CD4-positive, alpha-beta T cell (primary cell): Measurements from ENCODE around the gene HABP2. TPM values are rescaled to one million over a fixed set of nuclear protein-coding genes. Genes with fewer than 3 reads are reported as not detected.

Source experiments
- ATAC-seq: fragments of 200-7000 bp; cut with Tn5 transposase; one replicate; pipeline ENCODE4 v1.10.0; 2022; ENCODE audit warnings: mild to moderate bottlenecking; ENCODE audit not compliant: poor library complexity
- CTCF ChIA-PET: fragments of 350-600 bp; sonication (Branson Sonifier 250); formaldehyde crosslinking; loops from one replicate; lab custom pipeline; 2021; ENCODE audit warnings: antibody characterized with exemption, inconsistent platforms; lab: Charles Lee
- POLR2A ChIA-PET: fragments of 350-600 bp; sonication (Branson Sonifier 250); formaldehyde crosslinking; loops from one replicate; lab custom pipeline; 2021; ENCODE audit warnings: antibody characterized with exemption, inconsistent platforms; lab: Charles Lee
- DNase-seq, 14 experiments: peaks; one replicate each; pipeline ENCODE4 v3.0.0-alpha.2; 2013 to 2020; ENCODE audit warnings: mixed read lengths in 2 of 14
- H3K27ac ChIP-seq, 2 donors: one replicate each; pipeline versions ENCODE4 v1.5.1 to v1.7.0; 2013; ENCODE audit warnings: low read length in 2 of 2, low read depth in 1 of 2, mild to moderate bottlenecking in 1 of 2
- H3K27me3 ChIP-seq, 2 experiments: 1 replicate in 1 of 2; 2 replicates in 1 of 2; pipeline versions ENCODE4 v1.6.1 to v1.7.0; 2013; ENCODE audit warnings: low read length in 2 of 2, control low read depth in 1 of 2, mild to moderate bottlenecking in 1 of 2, moderate library complexity in 1 of 2; ENCODE audit not compliant: insufficient read depth in 2 of 2, control insufficient read depth in 1 of 2
- H3K36me3 ChIP-seq: one replicate; pipeline ENCODE4 v1.6.1; 2013; ENCODE audit warnings: low read length, control low read depth; ENCODE audit not compliant: insufficient read depth
- H3K4me1 ChIP-seq: one replicate; pipeline ENCODE4 v1.6.1; 2013; ENCODE audit warnings: low read length, control low read depth; ENCODE audit not compliant: insufficient read depth
- H3K4me3 ChIP-seq: one replicate; pipeline ENCODE4 v1.5.1; 2013; ENCODE audit warnings: mild to moderate bottlenecking, low read length, moderate library complexity
- H3K9me3 ChIP-seq, 2 experiments: 1 replicate in 1 of 2; 2 replicates in 1 of 2; pipeline versions ENCODE4 v1.6.1 to v1.7.0; 2013; ENCODE audit warnings: low read length in 2 of 2, mild to moderate bottlenecking in 2 of 2, control low read depth in 1 of 2, moderate library complexity in 1 of 2; ENCODE audit not compliant: control insufficient read depth in 1 of 2, insufficient read depth in 1 of 2
- H3K27ac Mint-ChIP-seq: one replicate; pipeline ENCODE4 v1.8.0; 2020; ENCODE audit warnings: mixed read lengths
- H3K27me3 Mint-ChIP-seq: one replicate; pipeline ENCODE4 v1.8.0; 2021; ENCODE audit warnings: mixed read lengths
- H3K36me3 Mint-ChIP-seq: one replicate; pipeline ENCODE4 v1.8.0; 2021; ENCODE audit warnings: low read depth, mixed read lengths
- H3K4me1 Mint-ChIP-seq: one replicate; pipeline ENCODE4 v1.8.0; 2021; ENCODE audit warnings: low read depth, mixed read lengths
- H3K4me3 Mint-ChIP-seq: one replicate; pipeline ENCODE4 v1.8.0; 2020; ENCODE audit warnings: mild to moderate bottlenecking, mixed read lengths
- H3K9me3 Mint-ChIP-seq: one replicate; pipeline ENCODE4 v1.8.0; 2020; ENCODE audit warnings: mixed read lengths
- intact Hi-C, 2 experiments: fragments of 100-400 bp; cut with DNase I in 1 of 2; cut with micrococcal nuclease in 1 of 2; formaldehyde crosslinking; loops; one replicate each; pipeline versions ENCODE4 v1.15.1 to v1.9.0; 2023 to 2025; cut with DNase I, micrococcal nuclease
- total RNA-seq, 174 experiments: library from RNA in 2 of 174; stranded (reverse) in 2 of 174; gene quantifications; one replicate each; pipeline ENCODE4 v1.2.3 and lab custom pipeline; 2021 to 2026
- TF ChIP-seq, protein P1 (sequence below): fragments of 200-600 bp; IDR thresholded peaks from one replicate; pipeline ENCODE4 v1.8.0; 2022; ENCODE audit warnings: antibody characterized with exemption, mild to moderate bottlenecking

The HABP2 gene
- total RNA-seq, 2 experiments from 2014 or later = not detected

DNA sequence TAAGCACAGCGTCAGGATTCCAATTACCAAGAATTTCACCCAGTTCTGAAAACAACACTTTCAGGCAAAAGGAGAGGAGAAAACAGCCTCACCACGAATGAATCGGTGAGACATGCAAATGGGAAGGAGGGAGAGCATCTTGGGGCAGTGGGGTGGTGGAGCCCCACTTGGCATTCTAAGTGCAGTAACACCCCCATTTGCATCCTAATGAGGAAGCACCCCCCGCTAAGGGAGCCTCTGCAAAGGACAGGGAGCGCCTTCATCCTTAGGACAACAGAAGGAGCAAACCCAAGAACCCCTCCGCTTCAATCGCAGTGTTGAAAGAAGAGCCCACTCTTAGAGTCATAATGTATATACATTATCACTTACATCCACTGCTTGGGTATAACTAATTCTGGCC lies 64.2 kb downstream of the HABP2 start:
- no peaks in the 10 kb centered on the region for H3K4me1 ChIP-seq
- CTCF ChIA-PET = no interaction called here
- peaks cover 50% of the 10 kb centered on the region for H3K27me3 Mint-ChIP-seq
- H3K27ac ChIP-seq = no peak overlapping the region
- H3K9me3 Mint-ChIP-seq = no peaks in the 10 kb centered on the region
- POLR2A ChIA-PET = no interaction called here
- ATAC-seq (no peak), DNase-seq (no peak)
- no peaks in the 10 kb centered on the region for H3K36me3 Mint-ChIP-seq
- no peaks in the 10 kb centered on the region for H3K36me3 ChIP-seq
- peaks cover 11 to 14% of the 10 kb centered on the region in 2 experiments for H3K27me3 ChIP-seq
- intact Hi-C loops = no loop called here
- TF ChIP-seq, protein P1, sequence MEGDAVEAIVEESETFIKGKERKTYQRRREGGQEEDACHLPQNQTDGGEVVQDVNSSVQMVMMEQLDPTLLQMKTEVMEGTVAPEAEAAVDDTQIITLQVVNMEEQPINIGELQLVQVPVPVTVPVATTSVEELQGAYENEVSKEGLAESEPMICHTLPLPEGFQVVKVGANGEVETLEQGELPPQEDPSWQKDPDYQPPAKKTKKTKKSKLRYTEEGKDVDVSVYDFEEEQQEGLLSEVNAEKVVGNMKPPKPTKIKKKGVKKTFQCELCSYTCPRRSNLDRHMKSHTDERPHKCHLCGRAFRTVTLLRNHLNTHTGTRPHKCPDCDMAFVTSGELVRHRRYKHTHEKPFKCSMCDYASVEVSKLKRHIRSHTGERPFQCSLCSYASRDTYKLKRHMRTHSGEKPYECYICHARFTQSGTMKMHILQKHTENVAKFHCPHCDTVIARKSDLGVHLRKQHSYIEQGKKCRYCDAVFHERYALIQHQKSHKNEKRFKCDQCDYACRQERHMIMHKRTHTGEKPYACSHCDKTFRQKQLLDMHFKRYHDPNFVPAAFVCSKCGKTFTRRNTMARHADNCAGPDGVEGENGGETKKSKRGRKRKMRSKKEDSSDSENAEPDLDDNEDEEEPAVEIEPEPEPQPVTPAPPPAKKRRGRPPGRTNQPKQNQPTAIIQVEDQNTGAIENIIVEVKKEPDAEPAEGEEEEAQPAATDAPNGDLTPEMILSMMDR = no peak
- H3K4me1 Mint-ChIP-seq = no peaks in the 10 kb centered on the region
- no peak overlapping the region for H3K4me3 ChIP-seq
- H3K4me3 Mint-ChIP-seq = no peak overlapping the region
- H3K9me3 ChIP-seq = no peaks in the 10 kb centered on the region
- H3K27ac Mint-ChIP-seq = no peak overlapping the region

DNA sequence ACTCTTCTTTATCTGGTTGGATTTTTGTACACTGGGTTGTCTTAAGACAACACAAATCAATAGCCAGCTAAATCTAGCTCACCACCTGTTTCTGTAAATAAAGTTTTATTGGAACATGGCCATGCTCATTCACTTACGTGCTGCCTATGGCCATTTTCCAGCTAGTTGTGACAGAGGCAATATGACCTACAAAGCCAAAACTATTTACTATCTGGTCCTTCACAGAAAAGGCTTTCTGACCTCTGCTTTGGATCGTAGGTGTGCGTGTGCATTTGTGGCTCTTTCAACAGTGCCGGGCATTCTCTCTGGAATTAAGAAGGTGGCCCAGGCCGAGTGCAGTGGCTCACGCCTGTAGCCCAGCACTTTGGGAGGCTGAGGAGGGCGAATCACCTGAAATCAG lies 65.5 kb downstream of the HABP2 start:
- intact Hi-C loops = no loop called here
- no peaks in the 10 kb centered on the region for H3K36me3 ChIP-seq
- no peaks in the 10 kb centered on the region for H3K9me3 Mint-ChIP-seq
- H3K9me3 ChIP-seq = no peaks in the 10 kb centered on the region
- H3K27ac Mint-ChIP-seq = no peak overlapping the region
- DNase-seq = no peak
- peaks cover 54% of the 10 kb centered on the region for H3K27me3 Mint-ChIP-seq
- no peaks in the 10 kb centered on the region for H3K4me1 Mint-ChIP-seq
- POLR2A ChIA-PET = no interaction called here
- H3K4me1 ChIP-seq = no peaks in the 10 kb centered on the region
- CTCF ChIA-PET = no interaction called here
- ATAC-seq = no peak
- H3K4me3 ChIP-seq = no peak overlapping the region
- H3K27ac ChIP-seq = no peak overlapping the region
- no peak overlapping the region for H3K4me3 Mint-ChIP-seq
- TF ChIP-seq, protein P1 = no peak
- H3K36me3 Mint-ChIP-seq = no peaks in the 10 kb centered on the region
- peaks cover 11 to 14% of the 10 kb centered on the region in 2 experiments for H3K27me3 ChIP-seq

DNA sequence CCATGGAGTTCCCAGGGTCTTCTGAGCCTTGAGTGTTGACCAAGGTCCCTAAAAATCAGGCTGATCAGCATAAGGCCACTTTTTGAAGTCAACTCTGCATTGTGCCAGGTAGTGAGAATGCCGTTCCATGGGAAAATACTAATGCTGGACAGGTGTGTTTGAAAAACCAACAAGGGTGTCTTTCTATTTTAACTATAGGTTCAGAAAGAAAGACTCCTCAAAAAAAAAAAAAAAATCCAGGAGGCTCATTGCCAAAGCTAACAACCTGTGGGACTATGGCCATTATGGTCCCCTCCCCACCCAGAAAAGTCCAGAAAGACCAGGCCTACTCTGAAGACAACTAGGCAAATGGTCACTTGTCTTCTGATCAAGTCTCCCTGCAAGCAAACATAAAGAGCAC lies 66.5 kb downstream of the HABP2 start:
- Mint-ChIP-seq H3K4me3 (no peak overlapping the region), H3K4me1 (no peaks in the 10 kb centered on the region), H3K27ac (no peak overlapping the region), H3K9me3 (no peaks in the 10 kb centered on the region), H3K36me3 (no peaks in the 10 kb centered on the region), H3K27me3 (peaks cover 60% of the 10 kb centered on the region)
- intact Hi-C loops = no loop called here
- no peak overlapping the region for H3K27ac ChIP-seq
- ChIA-PET POLR2A (no interaction called here), CTCF (no interaction called here)
- H3K9me3 ChIP-seq = no peaks in the 10 kb centered on the region
- H3K27me3 ChIP-seq = peaks cover 11 to 14% of the 10 kb centered on the region in 2 experiments
- TF ChIP-seq, protein P1 = no peak
- ATAC-seq (no peak), DNase-seq (no peak)
- H3K36me3 ChIP-seq = no peaks in the 10 kb centered on the region
- H3K4me3 ChIP-seq = no peak overlapping the region
- H3K4me1 ChIP-seq = no peaks in the 10 kb centered on the region
